Activated T-cell treated with anti-CD3 and anti-CD28 coated beads, Interleukin-2, amount 50 U/mL, for 1 hour (primary cell): ENCODE measurements around the gene HDAC4.

Experiments used
- DNase-seq: peaks from one replicate; pipeline ENCODE4 v3.0.0-alpha.2; 2020

HDAC4 gene

DNA sequence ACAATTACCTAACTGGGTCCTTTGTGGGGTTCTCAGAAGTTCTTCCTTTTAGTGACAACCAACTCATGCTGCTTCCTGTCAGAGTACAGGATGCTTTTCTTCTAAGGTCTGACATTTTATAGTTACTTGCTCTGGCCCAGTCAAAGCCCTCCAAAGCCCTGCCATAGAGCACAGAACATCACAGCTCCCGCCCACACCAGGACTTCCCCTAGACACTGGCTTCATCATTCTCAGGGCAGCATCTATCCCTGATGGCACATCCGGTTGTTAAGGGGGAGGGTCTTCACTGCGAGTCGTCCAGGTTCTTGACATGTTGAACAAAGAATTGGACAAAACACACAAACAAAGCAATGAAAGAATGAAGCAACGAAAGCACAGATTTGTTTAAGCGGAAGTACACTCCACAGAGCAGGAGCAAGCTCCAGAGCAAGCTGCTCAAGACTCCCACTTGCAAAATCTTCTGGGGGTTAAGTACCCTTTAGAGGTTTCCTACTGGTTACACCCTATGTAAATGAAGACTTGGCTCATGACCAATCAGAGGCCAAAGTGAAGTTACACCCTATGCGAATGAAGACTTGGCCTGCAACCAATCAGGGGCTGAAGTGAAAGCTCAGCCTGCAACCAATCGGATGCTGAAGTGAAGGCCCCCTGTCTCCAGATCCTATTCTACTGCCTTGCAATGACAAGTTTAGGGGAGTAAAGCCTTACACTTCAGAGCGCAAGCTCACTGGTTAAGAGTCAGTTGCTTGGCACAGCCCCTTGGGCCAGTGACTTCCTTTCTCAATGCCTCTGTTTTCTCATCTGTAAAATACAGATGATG lies 79.0 kb downstream of the HDAC4 start:
- DNase-seq = peak; percentile 45

DNA sequence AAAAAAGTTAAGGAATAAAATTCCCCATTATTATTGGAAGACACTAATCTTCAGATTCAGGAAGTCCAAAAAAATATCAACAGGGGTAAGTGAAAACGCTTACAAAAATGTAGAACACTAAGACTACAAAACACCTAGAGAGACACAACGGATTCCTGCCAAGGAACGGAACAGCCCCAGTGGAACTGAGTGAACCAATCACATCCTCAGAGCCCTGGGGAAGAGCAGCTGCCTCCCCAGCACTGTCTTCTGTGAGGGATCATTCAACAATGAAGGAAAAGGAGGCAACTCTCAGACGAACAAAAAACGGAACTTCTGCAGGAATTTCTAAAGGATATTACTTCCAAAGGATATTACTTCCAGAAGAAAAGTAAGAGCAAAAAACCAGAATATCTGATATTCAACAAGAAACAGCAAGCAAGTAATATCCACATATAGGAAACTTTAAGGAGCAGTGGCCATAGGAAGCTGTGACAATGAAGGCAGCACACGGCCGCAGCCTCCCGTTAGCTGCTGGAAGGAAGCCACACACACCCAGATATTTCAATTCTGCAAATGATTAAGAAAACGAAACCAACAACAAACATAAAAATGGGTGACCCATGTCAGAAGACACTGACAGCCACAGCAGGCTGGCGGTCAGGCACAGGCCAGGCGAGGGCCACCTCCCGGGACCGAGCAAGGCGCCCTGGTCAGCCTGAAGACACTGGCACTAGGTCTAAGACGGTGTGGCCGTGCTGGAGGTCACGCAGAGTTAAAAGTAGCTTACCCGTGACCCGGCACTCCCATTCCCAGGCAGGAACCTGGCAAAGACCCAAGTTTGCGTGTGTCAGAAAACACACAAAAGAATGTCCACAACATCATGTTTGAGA lies 81.8 kb downstream of the HDAC4 start:
- peak; percentile 29 for DNase-seq

DNA sequence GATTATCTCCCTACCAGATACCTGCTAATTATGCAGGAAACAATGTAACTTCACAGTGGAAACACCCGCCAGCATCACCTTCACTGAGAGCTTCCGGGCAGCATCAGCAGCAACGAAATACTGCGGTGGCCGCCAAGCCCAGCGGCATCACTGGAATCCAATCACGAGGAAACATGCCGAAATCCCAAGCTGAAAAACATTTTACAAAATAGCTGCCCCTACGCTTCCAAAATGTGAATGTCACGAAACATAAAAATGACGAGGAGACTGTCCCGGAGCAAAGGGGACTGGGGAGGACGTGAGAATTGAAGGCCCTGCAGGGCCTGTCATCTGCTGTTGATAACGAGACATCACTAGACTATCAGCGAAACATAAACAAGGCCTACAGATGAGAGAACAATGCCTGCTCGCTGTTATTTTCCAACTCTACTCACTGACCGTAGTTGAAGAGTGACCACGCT lies 82.6 kb downstream of the HDAC4 start:
- DNase-seq = peak; percentile 7

DNA sequence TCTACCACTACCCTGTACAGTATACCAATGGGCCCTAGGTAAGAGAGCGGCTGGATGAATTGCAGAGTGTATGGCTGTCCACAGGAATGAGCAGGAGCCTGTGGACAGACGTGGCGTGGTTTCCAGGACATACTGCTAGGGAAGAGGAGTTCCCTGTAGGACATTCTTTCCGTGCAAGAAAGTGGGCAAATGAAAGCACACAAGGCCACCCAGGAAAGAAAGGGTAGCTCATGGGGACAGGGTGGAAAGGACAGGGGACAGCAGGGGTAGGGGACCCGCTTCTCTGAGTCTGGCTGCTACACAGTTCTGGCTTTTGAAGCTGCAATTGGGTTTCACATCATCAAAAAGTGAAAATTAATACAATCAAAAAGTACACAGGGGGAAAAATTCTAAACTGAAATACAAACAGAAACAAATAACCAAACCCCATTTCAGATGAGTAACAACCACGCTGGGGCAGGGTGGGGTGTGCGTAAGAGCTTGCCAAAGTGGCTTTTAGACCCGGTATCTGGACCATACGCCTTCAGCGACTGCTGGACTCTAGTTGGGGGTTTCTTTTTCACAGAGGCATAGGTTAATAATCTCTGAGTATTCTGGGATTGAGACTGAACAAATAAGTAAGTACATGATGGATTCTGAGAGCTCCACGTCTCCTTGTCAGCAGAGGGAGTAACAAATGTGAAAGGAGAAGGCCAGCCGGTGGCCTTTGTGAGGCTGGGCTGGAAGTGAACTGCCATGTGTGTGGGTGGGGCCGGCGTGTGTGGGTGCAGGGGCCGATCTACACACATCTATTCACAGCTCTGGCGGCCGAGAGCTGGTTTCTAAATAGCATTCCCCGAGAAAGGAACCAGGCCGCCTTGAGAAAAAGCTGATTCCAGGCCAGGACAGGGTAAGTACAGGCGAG lies 84.0 kb downstream of the HDAC4 start:
- DNase-seq = peak; percentile 6

DNA sequence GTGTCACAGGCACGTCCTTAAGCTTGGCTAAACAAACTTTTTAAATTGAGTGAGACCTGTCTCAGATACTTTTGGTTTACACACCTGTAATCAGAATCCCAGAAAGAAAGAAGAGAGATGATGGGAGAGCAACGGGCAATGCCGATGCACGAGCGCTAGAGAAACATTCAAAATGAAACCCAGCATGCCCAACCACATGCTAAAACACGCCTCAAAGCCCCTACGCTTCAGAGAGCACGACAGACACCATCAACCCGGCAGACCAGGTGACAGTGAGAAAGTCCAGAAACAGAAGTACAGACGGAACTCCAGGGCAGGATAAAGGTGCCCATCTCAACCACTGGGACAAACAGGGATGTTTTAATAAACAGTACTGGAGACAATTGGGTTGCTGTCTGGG lies 85.5 kb downstream of the HDAC4 start:
- no peak for DNase-seq

DNA sequence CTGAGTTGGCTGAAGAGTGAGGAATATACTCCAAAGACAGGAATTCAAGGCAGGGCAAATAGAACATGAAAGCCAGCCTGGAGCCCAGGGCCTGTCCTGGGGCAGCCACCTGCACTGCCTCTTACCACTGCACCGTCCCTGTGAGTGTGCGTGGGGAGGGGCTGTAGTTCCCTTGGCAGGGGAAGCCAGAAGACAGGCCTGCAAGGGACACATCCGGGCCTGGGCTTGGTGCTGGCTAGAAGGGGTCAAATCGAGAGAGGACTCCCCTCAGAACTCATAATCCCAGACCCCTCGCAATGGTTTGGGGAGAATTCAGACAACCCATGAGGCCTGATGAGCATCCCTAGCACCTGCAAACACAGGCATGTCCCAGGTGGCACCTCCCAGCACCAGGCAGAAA lies 87.0 kb downstream of the HDAC4 start:
- DNase-seq = peak; percentile 12

DNA sequence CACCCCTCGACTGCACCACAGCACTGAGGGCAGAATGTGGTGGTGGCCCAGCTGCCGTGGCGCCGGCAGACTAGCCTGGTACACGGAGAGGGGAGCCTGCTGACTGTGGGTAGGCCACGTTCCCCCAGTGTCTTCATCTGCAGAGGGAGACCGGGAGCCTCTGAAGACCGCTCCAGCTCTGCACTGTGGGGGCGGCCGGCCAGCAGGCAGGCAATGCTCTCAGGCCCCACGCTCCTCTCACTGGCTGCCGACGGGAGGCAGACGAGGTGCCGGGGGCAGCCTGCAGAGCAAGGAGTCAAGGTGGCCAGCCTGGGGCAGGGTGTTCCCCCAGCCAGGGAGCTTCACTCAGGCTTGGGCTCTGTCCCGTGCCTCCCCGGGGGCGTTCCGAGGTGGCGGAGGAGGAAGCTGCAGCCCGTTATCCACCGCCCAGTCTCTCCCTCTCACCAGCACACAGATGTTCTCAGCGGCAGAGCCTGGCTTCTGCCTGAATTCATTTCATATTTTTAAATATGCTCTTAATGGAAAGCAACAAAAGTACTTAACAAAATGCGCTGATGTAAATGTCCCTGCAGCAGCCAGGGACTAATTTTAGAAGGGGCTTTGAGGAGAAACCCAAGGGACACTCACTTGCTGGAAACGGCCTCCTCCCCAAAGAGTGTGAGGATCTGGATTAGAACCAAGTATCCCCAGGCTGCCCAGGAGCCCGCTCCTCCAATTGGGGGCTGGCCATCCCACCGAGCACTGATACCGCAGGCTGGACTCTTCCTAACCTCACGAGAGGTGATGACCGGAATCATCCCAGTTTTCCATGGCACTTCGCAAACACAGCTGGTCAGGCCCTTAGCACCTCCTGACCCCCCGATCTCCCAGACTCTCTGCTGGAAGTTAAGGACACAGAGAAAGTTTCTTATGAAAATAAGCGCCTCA lies 87.8 kb downstream of the HDAC4 start:
- peak; percentile 15 for DNase-seq

DNA sequence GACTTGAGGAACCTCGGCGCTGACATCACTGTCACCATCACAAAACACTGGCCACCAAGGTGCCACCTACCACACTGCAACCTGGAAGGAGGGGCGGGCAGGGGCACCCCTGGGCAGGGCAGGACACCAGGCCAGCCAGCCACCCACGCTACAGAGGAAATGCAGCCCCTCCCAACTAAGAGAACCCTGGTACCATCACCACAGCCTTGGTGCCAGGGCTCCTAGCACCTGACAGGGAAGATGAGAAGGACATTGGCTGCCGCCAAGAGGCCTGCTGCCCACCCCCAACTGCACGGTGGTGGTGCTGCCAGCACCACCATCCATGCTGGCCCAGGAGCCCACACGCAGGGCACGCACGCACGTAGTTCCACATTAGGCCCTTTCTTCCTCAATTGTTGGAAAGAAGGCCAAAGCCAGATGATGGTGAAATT lies 88.7 kb downstream of the HDAC4 start:
- DNase-seq = no peak

DNA sequence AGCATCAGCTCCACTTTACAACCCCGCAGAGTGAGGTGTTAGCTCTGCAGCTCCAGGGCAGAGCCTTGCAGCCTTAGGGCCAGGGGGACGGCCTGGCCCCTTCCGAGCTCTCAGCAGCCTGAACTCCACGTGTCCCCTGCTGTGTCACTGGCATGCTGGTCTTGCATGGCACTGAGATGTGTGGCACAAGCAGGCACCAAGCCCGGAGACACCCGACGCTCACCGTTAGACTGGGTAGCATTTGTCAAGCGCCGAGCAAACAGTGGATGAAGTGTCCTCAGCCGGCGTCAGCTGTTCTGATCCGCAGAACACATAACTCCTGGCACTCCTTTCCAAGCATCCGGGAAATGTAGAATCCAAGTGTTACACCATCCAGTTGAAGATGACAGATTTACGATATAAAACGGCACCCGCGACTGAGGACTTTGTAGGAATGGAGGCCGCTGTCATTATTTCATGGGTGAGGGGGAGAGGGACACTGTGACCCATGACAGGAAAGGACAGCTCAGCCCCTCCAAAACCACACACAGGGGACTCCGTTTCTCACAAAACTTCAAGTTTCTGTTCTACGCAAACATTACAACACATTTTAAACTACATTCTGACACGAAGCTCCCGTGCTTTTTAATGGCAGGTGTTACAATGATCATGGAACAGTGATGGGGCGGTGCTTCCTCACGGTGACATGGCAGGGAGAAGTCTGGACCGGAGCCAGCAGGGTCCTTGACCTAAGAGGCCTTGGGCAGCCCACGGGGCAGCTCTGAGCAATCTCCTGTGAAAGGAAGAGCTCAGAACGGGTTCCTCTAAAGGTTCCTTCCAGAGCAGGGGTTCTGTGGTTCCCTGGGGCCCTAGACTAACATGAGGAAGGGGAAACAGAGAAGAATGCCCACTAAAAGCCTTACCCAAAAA lies 89.4 kb downstream of the HDAC4 start:
- peak; percentile 3 for DNase-seq

DNA sequence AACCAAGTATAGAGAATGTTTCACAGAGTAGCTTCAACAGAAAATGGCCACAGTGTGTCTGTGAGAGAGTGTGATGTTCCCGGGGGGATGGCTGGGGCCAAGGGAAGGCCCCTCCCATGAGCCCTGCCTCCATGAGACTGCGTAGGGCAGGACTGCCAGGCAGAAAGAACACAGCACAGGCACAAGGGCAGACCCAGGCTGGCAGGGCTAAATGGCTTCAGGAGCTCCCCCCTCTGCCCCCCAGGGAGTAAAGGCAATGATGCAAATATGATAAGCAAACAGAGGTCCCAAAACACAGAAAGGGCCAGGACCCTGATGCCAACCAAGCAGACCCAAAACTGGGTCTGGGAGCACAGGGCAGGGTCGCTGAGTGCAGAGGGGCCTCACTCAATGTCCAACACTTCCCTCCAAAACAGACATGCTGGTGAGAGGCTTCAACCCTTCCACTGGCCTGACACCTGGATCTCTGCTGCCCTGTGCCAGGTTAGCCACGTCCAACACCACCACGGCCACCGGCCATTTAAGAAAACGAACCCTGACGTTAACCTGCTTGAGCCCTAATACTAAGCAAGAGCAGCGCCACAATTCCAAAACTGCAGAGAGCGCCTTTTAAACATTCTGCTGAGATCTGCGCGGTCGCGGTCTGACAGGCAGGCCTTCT lies 90.3 kb downstream of the HDAC4 start:
- peak; percentile 10 for DNase-seq

DNA sequence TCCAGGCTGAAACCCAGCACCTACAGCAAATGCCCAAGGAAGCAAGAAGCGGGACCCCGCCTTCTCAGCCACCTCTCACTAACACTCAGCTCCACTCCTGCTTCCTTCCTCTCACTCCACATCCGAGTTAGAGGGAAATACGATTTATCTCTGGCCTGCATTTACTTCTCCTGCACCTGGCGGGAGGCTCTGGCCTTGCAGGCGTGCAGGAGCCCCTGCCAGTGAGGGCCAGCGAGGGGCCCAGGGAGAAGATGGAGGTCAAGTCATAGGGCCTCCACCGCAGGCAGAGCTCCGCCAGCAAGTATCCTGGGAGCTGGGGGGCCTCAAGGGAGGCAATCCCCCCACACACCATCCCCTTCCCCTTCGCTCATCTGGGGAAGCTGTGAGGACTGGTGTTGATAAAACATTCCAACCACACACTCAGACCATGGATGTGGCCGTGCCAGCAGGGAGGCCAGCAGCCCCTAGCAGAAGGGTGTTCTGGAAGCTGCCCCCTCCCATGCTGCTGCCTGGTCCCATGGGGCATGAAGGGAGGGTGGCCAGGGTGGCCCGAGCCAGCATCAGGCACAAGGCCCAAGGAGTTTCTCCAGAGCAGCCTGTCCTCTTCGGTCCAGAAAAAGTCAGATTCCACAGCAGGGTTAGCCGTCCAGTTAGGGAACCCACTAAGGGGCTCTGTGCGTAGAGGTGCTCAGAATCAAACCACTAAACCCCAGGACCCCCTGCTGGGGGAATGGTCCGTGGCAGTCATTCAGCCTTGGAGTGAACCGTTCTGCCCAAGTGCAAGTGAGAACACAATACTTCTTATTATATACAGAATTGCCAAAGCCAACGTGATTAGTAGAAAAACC lies 91.2 kb downstream of the HDAC4 start:
- DNase-seq = peak; percentile 8

DNA sequence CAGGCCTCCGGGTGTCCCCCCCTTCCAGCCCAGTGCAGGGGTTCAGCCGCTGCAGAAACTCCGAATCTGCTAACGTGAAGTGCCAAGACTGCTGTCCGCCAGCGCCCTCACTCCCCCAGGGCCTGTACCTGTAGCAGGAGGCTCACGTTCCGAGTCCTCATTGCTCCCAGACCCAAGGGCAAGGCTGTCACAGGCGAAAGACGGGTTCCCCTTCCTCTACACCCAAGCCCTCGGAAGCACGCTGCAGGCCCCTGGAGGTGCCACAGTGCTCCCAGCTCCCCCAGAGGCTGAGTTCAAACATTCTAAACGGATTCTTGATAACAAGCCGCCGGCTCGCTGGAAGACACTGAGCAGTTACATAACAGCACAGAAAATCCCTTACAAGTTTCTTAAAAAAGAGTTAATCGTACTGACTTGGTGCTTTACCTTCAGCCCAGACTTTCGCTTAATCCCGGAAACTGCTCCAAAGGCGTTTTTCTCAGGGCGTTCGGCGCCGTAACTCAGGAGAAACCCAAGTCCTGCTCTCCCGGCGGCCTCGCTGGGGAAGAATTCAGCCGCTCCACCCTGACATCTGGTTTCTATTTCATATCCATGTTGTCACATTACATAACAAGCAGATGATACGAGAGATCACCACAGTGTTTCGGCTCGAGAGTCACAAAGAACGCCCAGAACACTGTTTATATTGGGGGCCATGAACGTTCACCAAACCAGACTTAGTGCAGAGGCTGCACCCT lies 92.0 kb downstream of the HDAC4 start:
- peak; percentile 13 for DNase-seq

DNA sequence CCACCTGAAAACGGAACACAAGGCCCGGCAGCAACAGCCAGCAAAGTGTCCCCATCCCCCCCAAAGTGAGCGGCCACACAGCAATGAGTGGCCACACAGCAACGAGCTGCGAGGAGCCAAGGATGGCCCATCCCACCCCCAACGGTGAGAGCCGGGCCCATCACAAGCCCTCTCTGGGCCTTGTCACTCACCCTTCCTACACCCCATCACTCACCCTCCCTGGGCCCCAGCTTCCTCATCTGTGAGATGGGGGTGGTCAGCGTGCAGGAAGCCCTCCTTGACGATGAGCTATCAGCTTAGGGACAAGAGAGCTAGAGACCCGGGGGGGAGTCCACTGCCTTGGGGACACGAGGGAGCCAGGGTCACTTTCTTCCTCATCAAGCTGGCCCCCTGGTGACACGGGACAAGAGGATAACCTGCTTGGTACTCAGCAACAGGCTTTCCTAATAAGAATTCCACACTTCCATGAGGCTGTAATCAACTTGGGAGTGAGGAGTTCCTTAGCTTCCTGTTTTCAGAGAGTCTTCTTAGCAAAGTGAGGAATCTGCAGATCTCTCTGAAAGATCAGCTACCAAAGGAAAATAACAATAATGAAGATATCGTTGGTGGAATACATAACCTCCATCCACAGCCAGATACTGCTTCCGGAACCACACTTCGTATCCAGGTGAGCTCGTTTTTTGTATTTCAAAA lies 92.8 kb downstream of the HDAC4 start:
- DNase-seq = no peak

DNA sequence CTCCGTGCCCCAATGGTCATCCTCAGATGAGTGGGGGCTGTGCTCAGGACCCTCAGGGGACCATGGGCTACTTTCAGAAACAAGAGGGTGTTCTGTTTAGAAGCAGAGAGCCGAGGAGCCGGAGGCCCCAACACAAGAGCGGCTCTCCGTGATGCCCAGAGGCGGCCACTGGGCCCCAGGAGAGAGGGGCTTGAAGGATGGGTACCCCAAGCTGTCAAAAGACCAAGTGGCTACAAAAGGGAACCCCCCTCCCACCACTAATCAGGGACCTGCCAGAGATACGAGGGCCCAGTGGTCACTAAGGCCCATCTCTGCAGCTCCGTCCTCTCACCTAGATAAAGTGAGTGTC lies 93.6 kb downstream of the HDAC4 start:
- DNase-seq = no peak

DNA sequence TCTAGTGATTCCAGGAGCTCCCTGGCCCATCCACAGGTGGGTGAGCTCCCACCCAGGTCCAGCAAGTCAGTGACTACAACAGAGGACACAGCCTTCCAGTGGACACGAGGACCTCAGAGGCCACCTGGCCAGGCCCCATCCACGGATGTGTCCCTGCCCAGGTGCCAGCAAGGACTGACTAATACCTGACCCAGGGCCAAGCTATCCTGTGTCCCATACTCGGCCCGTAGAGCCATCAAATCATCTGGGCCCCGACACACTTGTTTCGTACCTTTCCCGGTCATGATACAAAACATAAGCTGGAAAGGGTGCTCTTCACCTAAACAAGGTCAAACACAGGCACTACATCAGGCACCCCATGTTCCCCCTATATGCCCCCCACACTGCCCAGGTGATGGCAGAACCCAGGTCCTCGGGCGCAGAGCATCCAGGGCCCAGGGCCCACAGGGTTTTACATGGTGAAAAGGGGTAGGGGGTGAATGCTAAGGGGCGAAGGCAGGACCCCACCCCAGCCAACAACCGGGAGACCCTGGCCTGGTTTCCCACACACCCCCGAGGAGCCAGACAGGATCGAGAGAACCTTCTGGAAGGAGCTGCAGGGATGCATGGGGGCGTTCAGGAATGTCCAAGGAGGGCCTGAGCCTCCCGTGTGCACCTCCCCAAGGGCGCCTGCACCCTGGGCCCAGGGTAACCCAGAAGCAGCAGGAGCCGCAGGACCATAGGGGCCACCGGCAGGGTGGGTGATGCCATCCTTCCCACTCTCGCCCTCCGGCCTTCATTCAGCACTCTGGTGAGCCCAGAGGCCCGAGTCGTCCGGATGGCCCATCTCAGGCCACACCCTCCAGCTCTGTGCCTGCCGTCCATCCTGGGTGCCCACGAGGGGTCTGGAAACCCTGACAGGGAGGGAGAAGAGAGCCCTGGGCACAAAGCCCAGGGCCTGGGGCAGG lies 94.3 kb downstream of the HDAC4 start:
- DNase-seq = no peak

DNA sequence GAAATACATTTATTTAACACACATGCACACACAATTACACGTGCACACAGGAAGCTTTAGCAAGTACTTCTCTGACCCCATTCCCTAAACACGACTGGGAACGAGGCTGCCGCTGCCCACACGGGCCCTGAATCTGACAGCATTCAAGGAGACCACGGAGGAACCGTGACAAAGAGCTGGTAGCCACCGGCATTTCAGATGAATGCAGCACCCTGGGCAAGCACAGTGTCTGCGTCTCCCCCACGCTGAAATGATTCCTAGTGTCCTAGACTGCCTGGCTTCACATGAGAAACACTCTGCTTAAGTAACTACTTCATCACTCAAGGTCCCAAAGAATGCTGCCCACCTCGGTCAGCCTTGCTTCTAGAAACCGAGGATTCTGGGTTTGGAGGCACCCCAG lies 95.0 kb downstream of the HDAC4 start:
- DNase-seq = peak; percentile 12

DNA sequence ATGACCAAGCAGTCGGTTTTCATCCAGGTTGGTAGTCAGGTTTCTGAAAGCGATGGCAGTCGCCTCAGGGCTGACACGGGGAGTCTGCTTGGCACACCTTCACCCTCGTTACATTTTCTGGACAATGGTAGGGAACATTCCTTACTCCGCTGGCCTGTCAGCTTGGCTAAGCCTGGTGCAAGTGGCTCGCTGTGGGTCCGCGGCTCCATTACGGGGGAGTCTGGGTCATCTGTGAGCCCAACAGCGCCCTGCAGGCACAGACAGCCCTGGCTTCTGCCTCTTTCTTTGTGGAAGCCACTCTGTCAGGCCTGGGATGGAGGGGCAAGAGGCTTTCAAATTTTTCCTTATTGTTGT lies 95.6 kb downstream of the HDAC4 start:
- DNase-seq = peak; percentile 10
